Suprapubic skin (tissue), 2 donors: ENCODE results near the gene YES1.

ENCODE experiments used
- EP300 ChIP-seq: sonication (generic); formaldehyde crosslinking; IDR thresholded peaks from one replicate; pipeline ENCODE4 v1.6.1; 2017; ENCODE audit warnings: antibody characterized with exemption
- POLR2A ChIP-seq, 2 donors: fragments of 450-650 bp; IDR thresholded peaks; one replicate each; pipeline ENCODE4 v1.6.1; 2017; ENCODE audit warnings: antibody characterized with exemption in 2 of 2, mild to moderate bottlenecking in 2 of 2, moderate library complexity in 2 of 2

DNA sequence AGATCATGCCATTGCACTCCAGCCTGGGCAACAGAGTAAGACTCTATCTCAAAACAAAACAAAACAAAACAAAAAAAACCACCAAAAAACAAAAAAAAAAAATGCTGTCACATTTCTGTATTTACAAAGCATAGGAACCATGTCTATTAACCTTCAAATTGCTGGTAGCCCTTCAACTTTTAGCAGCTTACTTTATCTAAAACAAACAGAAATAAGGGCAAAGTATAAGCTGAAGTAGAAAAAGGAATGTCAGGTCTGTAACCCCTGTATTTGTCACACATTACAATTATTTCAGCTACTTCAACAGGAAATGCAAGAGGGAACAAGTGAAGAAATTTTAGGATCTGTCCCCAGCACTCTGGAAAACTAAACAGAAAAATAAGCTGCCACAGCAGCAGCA lies 129.2 kb downstream of the YES1 start:
- TF ChIP-seq EP300 (no peak), POLR2A (IDR thresholded peaks at IDR 0.05) (no peak)
